Stimulated activated CD4-positive, alpha-beta T cell treated with anti-CD3 and anti-CD28 coated beads, Interleukin-1b, Interleukin-23, amount 100 ng/mL, for 4 hours (primary cell): ENCODE measurements around the gene MUC5AC.

Experiments
- DNase-seq, 2 donors: peaks; one replicate each; pipeline ENCODE4 v3.0.0-alpha.2; 2020; ENCODE audit warnings: low read depth in 2 of 2

Gene MUC5AC

DNA sequence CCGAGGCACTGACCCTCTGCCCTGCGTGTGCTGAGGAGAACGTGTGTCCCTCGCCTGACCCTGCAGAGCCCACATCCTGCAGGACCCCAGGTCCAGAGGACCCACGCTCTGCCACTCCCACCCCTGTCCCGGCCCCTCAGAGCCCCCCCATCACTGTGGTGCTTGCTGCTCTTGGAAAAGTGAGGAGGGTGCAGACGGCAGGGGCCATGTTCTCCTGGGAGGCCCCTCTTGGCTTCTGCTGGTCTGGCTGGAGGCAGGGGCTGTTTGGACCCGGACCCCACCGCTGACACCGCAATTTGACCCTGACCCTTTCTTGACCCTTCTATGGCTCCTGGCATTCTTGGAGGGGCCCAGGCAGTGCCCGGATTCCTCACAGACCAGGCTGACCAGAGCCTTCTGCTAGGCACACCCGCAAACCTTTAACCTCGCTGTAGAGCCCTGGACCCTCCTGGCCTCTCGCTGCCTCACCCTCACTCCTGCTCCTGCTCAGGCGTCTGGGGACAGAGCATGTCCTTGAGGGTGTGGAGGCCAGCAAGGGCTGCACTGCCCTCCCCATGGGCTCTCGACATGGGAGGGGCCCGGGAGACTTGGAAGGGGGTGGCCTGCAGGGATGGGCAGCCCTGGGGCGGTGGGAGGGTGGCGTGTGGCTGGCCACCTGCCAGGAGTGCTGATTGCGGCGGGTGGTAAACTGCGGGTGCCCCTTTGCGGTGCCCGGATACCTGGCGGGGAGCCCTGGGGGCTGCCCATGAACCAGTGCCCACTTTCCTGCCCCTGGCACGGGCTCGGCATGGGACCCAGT is 37.0 kb upstream of the MUC5AC start:
- DNase-seq, result no peak

DNA sequence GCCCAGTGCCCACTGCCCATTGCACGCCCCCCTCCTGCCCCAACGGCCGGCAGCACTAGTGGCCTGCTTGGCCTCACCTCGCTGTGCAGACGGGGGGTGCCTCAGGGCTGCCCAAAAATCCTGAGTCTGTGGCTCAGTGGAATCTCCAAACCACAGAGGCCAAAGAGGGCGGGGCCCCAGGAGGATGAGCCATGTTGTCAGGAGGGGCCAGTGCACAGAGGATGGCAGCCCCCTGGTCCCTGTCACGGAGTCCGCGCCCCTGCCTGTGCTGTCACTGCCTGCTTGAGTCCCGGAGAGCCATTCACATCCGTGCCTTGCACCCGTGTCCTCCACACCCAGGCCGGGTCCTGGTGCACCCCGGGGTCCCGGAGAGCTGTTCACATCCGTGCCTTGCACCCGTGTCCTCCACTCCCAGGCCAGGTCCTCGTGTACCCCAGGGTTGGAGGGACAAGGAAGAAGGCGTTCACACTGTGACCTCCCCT is 36.4 kb upstream of the MUC5AC start:
- DNase-seq, result no peak

DNA sequence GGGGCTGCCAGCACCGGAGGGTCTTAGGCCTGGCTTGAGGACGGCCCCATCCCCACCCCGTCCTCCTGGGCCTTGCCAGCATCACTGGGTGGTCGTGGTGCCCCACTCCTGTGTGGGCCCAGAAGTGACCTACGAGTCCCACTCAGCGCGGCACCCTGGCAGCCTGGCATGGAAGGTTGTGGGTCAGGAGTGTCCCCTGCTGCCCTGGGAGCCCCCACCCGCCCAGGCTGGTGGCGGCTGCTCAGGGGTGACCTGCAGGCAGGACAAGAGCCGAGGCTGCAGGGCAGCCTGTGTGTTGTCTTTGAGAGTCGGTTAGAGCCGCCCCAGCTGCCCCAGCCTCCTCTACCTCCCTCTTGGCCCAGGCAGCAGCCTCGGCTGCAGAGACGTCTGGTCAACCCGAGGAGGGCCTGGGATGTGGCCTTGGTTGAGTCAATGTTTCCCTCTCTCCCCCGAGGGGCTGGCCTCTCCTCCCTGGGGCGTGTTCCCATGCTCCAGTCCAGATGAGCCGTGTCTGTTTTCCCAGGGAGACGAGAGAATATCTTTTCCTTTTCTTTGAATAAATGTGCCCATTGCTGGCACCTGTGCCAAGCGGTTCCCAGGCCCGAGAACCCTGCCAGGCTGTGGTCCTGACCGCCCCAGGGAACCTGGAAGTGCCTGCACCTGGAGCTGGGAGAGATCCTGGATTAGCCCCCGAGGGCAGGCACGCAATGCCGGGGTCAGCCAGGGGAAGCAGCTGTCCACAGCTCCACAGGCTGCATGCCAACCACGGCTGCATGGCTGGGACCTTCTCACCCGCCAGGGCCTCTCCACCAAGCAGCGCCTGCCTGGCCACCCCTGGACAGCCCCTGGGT is 35.7 kb upstream of the MUC5AC start:
- no peak for DNase-seq

DNA sequence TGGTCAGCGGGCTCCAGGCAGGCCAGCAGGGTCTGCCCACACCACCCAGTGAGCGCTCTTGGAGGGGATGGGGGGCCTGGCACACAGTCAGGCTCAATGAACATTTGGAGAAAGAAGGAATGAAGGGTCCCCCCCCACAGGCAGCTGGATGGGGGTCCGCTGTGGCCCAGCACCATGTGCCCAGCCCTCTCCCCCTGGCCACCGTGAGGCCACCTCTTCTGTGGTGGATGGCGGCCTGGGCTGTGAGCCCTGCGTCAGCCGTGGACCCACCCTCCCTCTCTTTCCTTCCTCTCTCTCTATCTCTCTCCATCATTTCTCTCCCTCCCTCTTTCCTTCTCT is 35.1 kb upstream of the MUC5AC start:
- DNase-seq, result no peak

DNA sequence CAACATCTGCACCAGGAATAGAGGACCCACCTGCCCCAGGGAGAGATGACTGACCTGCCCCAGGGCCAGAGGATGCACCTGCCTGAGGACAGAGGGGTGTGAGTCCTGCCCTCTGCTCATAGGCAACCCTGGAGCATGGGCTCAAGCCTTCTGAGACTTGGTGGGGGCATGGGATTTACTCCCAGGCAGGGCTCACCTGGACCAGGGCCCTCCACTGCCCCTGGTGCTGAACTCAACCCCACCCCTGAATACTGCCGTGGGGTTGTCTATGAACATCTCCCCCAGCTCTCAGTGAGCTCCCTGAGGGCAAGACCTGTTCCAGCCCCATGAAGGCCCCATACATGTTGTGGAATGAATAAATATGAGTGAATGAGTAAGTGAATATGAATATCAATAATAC is 33.8 kb upstream of the MUC5AC start:
- no peak for DNase-seq

DNA sequence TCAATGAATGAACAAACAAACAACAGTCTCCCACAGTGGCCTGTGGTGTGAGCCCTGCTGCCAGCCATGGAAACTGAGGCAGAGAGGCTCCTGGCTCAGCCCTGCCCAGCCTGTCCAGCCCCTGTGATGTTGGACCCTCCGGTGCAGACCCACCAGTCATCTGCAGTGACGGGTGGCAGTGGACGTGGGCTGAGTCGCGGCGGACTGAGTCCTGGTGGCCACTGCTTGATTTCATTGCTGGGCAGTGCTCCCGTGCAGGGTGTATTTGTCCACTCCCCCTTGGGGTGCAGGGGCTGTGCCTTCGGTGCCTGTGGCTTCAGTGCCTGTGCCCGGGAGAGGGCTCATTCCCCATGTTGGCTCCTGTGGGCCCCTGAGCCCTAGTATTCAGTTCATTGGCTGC is 31.9 kb upstream of the MUC5AC start:
- no peak for DNase-seq

DNA sequence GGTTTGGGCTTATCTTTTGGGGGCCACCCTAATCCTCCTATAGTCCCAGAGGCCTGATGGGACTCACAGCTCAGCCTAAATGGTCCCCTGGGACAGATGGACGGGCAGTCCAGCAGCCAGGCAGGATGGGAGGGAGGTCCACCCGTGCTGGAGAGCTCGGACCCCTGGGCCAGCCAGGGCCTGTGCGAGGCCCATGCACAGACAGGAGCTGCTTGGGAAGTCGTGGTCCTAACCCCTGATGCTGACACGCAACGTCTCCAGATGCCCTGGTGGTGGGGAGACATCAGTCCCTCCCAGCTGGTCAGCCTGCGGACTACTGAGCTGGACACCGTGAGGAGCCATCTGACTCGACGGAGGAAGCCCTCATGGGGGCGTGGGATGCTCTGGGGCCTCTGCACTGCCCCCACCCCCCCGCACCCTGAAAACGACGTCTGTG is 31.2 kb upstream of the MUC5AC start:
- no peak for DNase-seq

DNA sequence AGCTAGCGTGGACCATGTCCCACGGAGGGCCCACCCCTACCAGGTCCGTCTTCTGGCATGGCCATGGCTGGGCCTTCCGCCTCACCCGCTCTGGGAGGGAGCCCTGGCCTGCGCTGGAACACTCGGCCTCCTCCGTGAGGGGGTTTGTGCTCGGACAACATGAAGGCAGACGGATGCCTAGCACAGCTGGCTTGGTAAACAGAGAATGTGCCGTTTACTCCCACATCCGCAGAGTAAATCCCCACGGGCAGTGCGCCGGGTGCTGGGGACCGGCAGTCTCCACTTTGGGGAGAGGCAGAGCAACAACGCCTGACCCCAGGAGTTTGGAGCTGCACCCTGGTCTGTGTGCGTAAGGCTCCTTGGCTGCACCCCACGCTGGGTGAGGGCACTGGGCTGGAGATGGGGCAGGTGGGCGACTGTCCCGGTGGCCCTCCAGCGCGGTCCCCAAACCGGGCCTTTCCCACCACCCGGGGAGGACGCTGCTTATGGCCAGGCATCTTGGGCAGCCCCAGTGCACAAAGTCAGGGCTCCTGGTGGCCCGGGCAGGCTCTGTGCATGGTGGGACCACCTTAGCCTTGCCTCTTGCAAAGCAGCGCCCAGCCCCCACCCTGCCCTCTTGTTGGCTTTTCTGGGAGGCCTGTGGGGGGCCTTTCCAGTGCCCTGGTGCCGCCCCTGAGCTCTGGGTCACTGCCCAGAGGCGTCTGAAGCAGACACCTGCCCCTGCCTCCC is 30.7 kb upstream of the MUC5AC start:
- no peak for DNase-seq

DNA sequence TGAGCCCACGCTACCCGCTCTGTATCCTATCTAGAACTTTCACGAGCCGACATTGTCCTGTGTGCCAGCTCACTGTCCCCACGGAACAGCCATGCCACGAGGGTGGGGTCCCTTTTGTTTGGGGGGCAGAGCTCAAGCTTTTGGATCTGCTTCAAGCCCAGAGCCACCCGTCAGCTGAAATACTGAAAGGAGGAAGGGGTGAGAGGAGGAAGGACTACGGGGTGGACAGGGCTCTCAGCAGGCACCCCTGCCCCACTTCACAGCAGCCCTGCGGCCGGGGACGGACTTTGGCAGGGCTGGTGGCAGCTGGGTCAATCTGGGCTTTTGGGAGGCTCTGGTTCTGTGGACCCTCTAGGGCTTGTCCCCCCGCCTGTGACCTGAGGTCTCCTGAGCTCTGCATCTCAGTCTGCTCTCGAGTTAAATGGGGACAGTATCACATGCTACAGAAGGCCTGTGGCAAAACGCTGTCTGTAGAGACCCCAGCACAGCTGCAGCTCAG is 30.0 kb upstream of the MUC5AC start:
- DNase-seq, result no peak

DNA sequence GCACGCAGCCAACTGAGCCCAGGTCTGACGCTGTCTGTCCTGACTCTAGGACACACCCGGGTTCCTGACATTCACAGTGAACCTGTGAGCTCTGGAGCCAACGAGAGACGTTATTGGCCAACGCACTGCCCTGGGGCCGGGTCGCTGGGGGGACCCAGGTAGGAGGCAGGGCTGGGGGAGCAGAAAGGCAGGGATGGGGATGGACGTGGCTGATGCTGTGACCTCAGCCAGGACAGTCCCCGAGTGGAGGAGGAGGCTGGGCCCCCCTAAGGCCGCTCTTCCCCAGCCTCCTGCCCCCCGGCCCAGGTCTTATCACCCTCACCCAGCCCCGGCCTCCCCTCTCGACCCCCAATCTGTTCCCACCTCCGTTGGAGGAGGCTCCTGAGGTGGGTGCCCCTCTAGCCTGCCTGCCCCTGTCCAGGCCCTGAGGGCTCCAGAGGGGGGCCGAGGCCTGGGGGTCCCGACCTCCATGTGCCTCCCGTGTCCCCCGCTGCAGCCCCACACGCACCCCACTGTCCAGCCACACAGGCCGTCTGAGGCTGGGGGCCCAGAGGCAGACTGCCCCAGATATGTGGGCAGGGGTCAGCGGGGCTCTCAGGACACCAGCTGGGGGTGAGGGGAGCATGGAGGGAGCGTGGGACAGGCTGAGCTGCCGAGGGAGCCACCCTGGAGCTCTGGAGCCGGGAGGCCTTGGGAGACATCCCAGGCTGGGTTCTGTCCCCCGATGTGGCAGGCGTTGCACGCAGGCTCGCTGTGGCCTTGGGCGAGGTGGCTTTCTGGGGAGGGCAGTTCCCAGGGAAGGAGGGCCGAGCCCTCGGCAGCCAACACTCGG is 29.2 kb upstream of the MUC5AC start:
- no peak for DNase-seq

DNA sequence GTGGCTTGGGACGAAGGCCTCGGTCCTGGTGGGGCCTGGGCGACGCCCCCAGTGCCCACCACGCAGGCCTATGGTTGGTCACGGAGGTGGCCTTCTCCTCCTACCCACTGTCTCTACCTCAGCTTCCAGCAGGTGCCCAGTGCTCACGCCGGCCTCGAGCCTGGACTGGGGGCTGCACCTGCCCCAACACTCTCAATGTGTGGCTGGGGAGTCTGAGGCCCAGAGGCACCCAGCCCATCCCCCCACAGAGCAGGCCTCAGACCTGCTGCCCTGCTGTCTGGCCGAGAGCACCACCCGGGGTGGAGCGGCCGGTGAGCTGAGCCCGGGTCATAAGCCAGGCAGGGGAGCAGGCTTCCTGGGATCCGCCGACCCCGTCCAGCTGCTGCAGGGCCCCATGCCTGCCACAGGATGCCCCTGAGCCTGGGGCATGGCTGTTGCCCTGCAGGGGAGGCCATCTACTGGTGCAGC is 28.6 kb upstream of the MUC5AC start:
- DNase-seq, result no peak

DNA sequence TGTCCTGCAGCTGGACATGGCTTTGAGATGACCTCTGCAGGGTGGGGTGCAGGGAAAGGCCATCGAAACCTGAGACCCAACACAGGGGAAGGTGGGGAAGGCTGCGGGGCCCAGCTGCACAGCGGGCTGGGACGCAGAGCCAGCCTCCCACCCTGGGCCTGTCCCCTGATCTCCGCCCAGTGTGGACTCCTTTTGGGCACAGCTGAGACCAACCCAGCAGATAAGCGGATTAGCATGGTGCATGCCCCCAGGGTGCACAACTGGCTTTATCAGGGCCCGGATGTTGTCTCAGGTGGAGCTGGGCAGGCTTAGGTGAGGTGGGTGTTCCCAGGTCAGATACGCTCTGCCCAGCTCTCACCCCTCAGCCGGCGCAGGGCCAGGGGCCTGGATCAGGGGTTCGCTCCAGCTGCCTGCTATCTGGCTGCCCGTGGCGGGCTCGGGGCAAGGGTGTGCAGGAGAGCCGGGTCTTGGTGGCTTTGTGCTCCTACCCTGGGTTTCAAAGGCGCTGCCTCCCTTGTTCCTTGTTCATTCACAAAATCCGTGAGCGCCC is 28.1 kb upstream of the MUC5AC start:
- DNase-seq, result no peak

DNA sequence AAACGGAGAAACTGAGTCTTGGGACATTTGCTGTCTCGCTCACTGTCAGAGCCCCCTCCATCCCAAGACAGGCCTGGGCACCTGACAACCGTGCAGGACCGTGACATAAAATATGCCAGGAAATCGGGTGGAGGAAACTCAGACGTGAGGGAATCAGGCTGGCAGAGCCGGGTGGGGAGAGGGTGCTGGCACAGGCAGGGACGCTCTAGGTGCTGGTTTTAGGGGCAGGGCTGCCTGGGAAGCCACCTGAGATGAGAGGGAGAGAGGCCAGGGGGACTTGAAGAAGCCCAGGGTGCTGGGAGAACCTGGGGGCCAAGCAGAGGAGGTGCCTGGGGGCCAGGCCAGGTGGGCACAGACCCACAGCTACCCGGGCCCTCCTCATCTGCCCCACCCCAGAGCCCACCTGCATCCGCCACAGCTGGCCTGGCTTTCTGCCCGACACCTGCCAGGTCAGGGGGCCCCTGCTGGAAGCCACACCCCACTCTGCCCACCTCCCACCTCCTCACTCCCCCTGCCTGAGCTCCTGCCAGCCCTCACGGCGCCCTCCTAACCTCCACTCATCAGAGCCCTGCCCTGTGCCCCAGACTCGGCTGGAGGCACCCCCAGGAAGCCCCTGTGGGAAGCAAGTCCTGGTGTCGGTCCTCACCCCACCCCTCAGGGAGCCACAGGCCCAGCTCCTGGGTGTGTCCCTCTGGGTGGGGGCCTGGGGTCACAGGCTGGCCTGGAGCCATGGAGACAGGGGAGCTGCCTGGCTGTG is 27.3 kb upstream of the MUC5AC start:
- DNase-seq, result no peak

DNA sequence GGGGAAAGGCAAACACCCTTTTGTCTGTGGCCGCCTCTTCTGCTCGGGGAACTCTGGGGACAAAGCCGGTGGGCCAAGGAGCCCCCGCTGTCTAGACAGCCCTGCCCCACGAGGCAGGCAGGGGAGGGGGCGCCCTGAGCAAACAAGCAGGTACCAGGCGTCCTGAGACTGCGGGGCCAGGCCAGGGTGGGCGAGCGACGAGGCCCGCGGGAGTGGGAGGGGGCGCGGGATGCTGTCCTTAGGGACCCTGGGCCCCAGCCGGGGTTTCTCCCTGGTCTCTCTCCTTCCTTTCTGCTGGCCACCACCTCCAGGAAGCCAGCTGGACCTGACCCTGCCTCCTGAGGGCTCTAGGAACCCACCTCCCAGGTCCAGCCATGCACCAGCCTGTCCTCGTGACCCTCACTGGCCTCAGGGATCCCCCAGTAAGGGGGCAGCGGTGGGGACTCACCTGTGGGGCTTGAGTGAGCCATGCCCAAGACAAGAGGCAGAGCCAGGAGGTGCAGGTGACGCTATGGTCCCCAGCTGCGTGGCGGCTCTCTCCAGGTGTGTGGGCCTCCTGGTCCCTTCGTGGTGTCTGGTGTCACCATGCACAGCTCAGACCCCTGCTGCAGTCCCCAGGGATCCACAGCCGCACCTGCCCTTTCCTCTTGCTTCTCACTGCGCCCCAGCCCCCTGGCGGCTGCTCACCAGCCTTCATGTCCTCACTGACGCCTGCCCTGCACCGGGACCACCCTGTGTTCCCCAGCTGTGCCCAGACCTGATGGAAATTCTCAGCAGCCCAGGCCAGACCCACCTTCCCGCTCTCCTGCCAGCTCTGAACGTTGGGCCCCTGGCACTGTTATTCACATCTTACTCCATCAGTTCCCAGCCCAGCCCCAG is 26.5 kb upstream of the MUC5AC start:
- DNase-seq, result no peak

DNA sequence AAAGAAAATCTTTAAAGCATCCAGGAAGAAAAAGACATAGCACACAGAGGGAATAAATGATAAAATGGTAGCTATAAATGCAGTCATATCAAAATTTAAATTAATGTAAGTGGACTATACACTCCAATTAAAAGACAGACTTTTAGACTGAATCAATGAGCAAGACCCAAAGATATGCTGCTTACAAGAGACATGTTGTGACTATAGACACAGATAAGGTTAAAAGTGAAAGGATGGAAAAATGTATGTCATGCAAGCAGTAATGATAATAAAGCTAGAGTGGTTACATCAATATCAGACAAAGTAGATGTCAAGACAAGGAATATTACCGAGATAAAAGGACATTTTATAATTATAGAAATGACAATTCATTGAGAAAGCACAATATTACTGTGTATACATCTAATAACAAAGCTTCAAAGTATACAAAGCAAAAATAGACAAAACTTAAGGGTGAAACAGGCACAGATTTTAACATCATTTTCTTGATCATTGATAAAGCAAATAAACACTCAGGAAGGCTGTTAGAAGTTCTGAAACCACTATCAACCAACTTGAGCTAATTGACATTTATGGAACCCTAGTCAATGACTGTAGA is 22.8 kb upstream of the MUC5AC start:
- no peak for DNase-seq

DNA sequence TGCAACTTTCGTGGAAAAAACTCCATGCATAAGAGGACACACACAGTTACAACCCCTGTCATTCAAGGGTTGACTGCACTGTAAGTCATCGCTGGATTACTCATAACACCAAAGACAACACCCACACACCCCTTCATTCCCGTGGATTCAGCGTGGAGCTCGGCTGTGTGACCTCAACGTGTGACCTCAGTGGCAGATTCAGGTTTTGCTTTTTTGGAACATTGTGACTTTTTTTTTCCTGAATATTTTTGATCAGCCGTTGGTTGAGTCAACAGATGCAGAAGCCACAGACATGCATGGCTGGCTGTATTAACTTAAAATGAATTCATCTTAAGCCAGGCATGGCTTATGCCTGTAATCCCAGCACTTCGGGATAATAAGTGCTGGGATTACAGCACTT is 19.7 kb upstream of the MUC5AC start:
- DNase-seq, result no peak

DNA sequence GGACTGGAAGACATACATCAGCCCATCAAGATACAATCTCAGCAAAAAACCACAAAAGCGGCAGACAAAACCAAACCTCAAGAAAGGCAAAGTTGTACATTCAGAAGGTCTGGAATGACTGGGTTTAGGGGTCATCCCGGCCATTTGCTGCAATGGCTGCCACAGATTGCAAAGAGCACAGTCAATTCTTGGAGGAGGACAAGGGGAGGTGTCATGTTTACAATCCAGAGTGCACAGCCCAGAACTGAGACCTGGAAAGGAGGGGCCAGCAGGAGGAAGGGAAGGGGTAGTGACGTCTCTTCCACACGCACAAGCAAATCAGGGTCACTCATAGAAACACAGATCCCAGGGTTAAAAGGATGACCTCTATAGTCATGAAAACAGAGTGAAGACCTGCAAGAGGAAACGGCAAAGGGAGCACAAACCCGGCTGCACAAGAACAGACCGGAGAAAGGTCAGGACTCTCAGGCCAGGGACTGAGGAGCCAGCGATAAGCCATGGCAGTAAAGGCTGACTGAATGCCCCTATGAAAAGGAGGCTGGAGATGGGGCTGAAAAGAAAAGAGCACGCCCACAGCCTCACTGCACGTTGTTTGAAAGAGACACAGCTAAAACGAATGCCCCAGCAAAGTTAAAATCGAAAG is 18.2 kb upstream of the MUC5AC start:
- DNase-seq, result no peak
